K562 (cell line): ENCODE results near the gene TMEM208. TPM values are rescaled to one million over a fixed set of nuclear protein-coding genes. Genes with fewer than 3 reads are reported as not detected.

ENCODE experiments used
- CUX1 ChIP-seq: fragments of 200-800 bp; sonication (Bioruptor generic); IDR thresholded peaks from 2 replicates; pipeline ENCODE4 v1.6.1; 2016; ENCODE audit warnings: missing genetic modification characterization, missing compliant biosample characterization
- MGA ChIP-seq: fragments of 450-650 bp; IDR thresholded peaks from 2 replicates; pipeline ENCODE4 v1.6.1; 2016; ENCODE audit warnings: mild to moderate bottlenecking, moderate library complexity
- PBX2 ChIP-seq, 2 experiments: IDR thresholded peaks in 1 of 2; conservative IDR thresholded peaks in 1 of 2; 2 replicates each; pipeline ENCODE4 v1.6.1; 2016; ENCODE audit warnings: low read depth in 2 of 2, mild to moderate bottlenecking in 1 of 2, missing compliant biosample characterization in 1 of 2, missing genetic modification characterization in 1 of 2, moderate library complexity in 1 of 2
- PYGO2 ChIP-seq: fragments of 450-650 bp; IDR thresholded peaks from 2 replicates; pipeline ENCODE4 v1.6.1; 2016; ENCODE audit warnings: mild to moderate bottlenecking, missing genetic modification characterization, moderate library complexity, missing compliant biosample characterization
- polyA plus RNA-seq, 8 experiments: library from polyadenylated mRNA; depleted of rRNA in 4 of 8; stranded (reverse) in 5 of 8; unstranded in 3 of 8; fragments of >200 nt; fragmentation: Nextera tagmentation in 2 of 8; fragmentation: Illumina TruSeq in 1 of 8; extraction: Ambion mirVana in 2 of 8; extraction: Trizol in 1 of 8; gene quantifications; 2 replicates each; pipeline versions ENCODE4 v1.2.1 to v1.2.3, GENCODE V29; 2011 to 2014; ENCODE audit warnings: inconsistent platforms in 1 of 8, missing spikeins in 1 of 8
- total RNA-seq, 7 experiments: library from RNA; depleted of rRNA in 6 of 7; stranded (reverse); fragments of >200 nt in 6 of 7; fragmentation: Illumina TruSeq in 2 of 7; extraction: Trizol in 2 of 7; gene quantifications; 2 replicates each; pipeline versions ENCODE4 v1.2.1 to v1.2.3, GENCODE V29; 2011 to 2021; ENCODE audit warnings: low replicate concordance in 1 of 7

The TMEM208 gene
- total and polyA plus RNA-seq, 9 of the 15 experiments (the other 6 are each of a cell fraction or from before 2014, with no cell fraction given): 31.8 to 239 (median 54.3) TPM

GRCh38 chr16:67184995-67185650 is 41.8 kb upstream of the TMEM208 start (continued):
- TF ChIP-seq CUX1 (no peak), PBX2 (CRISPR knock-in tag; IDR thresholded peaks at IDR 0.05; ENCODE audit: low read depth) (no peak), PBX2 (tag; conservative IDR thresholded peaks at IDR 0.05; ENCODE audit: low read depth) (no peak), PYGO2 (tag) (no peak), MGA (no peak)
